Inflammatory macrophage (primary cell): Measurements from ENCODE around the gene CTLA4.

Experiments
- DNase-seq, 2 donors: peaks; one replicate each; pipeline ENCODE4 v3.0.0-alpha.2; 2020 to 2022

The CTLA4 gene

DNA sequence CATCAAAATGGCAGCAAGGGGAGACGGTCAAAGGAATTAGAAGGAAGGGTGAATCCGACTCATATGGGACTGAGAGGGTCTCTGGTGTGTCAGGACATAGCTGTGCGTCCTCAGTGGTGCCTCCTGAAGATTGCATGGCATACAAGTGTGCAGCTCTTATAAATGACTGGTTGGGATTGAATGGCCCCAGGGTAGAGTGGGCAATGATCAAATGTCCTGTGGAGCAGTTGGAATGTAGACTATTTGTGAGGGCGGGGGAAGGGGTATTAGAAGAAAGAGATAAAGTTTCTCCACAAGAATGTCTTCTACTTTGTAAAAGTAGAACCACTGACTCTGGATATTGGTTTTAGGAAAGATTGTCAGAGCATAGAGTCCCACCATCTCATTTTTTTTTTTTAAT is 24.6 kb downstream of the CTLA4 start:
- no peak for DNase-seq

GRCh38 chr2:203893401-203893800 is 25.8 kb downstream of the CTLA4 start:
- DNase-seq, result no peak

- DNase-seq, result no peak
Observed at GRCh38 chr2:203893840-203894239, 26.3 kb downstream of the CTLA4 start.

- no peak for DNase-seq
Observed at GRCh38 chr2:203894262-203894661, 26.7 kb downstream of the CTLA4 start.

- peak in 1 of 2 donors; percentile 84 for DNase-seq
Observed at GRCh38 chr2:203897544-203897943, 30.0 kb downstream of the CTLA4 start.

DNA sequence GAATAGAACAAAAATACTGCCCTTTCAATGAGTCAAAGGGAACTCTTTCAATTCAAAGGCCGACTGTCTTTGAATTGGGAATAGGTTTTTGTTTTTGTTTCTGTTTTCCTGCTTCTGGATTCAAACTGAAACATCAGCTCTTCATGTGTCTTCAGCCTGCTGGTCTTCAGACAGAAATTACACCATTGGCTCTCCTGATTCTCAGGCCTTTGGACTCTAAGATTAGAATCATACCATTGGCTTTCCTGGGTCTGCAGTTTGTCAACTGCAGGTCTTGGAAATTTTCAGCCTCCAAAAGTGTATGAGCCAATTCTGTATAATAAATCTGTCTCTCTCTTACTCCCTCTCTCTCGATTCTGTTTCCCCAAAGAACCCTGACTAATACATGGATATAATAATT is 31.1 kb downstream of the CTLA4 start:
- no peak for DNase-seq

- DNase-seq, result no peak
Observed at GRCh38 chr2:203900253-203900652, 32.7 kb downstream of the CTLA4 start.

GRCh38 chr2:203904022-203904421 is 36.5 kb downstream of the CTLA4 start:
- no peak for DNase-seq

- no peak for DNase-seq
Observed at GRCh38 chr2:203905656-203906055, 38.1 kb downstream of the CTLA4 start.

DNA sequence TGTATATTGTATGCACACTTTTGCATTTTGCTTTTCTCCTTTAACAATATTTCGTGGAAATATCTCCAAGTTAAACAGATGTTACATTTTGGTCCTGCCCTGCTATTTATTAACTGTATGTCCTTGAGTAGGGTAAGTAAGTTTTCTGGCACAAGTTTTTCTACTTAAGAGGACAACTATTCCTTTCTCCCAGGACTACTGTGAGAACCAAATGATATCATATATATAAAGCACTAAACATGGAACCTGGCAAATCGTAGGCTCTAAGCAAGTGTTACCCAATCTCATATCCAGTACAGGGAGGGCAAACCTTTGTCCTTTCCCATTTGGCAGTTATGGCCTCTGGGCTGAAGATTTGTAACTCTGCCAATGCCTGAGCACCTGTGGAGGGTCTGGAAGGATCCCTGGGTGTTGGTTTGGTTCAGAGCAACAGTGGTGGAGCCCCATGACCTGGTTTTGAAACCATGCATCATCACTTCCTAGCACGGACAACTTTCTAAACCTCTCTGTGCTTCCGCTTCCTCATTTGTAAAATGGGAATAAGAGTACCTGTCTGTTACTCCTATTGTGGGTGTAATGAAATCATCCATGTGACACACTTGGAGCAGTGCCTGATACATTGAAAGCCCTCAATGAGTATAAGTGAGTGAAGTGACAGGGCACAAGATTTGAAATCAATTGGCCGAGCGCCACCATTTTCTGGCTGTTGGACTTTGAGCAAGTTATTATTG is 40.7 kb downstream of the CTLA4 start:
- DNase-seq, result peak; percentile 85 to 88

GRCh38 chr2:203908797-203909185 is 41.2 kb downstream of the CTLA4 start:
- DNase-seq, result no peak

- peak; percentile 77 to 81 for DNase-seq
Observed at GRCh38 chr2:203909261-203909967, 41.8 kb downstream of the CTLA4 start.

DNA sequence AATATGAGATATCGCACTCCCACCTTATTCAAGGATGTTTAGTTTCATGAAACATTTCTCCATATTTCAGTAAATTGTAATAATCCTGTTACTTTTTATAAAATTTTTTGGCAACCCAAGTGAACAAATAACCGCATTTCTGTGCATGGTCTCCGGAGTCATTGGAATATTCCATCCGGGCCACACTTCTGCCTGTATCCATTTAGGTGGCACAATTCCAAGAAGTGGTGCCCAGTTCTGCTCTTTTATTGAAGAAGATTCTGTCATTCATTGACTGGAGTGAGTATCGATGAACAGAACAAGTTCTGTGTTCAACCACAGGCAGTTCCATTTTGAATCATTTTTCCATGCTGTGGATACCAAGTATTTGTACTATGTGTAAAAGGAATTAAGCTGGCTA is 42.4 kb downstream of the CTLA4 start:
- DNase-seq, result no peak

GRCh38 chr2:203913947-203914346 is 46.4 kb downstream of the CTLA4 start:
- DNase-seq, result no peak

DNA sequence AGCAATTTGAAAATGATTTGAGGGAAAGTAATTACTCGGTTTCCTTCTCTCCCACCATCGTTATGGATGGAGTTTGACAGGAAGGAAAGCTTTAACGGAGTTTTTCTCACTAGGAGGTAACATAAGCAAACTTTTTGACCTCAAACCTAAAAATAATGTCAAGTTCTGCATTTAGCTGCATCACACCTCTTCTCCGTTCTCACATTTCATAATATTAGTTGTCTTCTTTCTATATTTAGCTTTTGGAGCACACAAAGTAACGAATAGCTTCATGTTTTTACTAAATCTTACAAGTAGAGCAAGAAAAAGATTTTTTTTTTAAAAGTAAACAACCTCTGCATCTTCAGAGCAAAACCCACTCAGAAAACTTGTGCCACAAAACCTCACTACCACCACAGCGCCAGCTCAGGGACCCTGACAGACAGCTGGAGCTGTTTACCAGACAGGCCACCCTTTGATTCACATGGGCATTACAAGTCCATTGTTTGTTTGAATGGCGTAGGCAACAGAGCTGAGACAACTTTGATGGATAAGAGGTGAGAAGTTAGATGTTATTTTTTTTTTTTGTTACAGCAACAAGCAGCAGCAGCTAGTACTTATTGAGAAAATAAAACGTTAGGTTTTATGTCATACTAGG is 47.1 kb downstream of the CTLA4 start:
- peak in 1 of 2 donors; percentile 26 for DNase-seq

GRCh38 chr2:203915256-203915655 is 47.7 kb downstream of the CTLA4 start:
- no peak for DNase-seq

- DNase-seq, result no peak
Observed at GRCh38 chr2:203916756-203917155, 49.2 kb downstream of the CTLA4 start.

- DNase-seq, result no peak
Observed at GRCh38 chr2:203918264-203918663, 50.7 kb downstream of the CTLA4 start.

DNA sequence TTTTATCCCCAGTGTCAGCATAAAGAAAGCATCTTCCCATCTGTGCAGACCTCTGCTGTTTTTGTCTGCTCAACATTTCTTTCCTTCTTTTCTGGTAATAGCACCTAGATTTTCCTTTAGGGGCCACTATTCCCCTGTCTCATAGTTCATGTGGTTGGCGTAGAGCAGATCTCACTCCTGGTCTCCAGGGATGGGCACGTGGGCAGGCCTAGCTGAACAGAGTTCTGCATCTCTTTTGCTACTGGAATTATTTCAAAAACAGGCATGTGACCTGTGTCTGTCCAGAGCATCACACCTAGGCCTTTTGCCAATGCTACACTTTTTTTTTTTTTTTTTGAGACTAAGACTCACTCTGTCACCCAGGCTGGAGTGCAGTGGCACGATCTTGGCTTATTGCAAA is 51.3 kb downstream of the CTLA4 start:
- DNase-seq, result no peak
